Midbrain (tissue), 1 donor: ENCODE results near the gene RARRES2.
A peak's percentile ranks its signal among the peaks of the same experiment; 100 is the strongest.

Experiments used
- DNase-seq: peaks from one replicate; lab custom pipeline; 2025; lab: John Stamatoyannopoulos, UW

The RARRES2 gene

DNA sequence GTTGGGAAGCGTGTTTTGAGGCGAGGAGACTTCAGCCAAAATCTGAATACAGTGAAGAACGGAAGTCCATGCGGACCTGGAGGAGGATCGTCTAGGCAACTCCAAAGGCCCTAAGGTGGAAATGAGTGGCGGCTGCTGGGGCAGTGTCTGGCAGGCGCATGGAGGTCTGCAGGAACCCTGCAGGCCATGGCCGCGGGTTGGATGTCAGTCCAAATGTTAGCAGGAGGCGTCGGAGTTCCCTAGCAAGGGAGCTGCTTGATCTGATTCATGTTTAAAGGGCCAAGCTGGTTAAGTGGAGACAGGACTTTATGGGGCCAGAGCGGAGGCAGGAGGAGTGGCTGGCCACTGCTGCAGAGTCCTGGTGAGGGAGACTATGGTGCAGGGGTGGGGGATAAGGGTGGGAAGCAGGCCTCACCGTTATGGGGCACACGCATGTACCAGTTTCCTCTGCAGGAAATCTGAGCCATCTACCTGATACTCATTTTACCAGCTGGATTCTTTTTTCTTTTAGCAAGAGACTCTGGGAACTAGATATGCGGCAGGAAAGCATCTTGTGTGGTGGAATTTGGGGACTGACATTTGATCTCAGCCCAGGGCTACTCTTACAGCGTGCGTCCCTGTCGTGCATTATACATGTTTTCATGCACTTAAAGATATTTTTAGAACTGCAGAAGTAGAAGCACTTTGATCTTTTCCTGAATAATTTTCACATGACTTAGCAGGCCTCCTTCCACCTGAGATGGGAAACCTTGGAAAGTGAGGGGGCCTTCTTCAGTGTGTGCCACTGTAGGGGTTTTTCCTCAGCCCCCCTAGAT is 20.6 kb upstream of the RARRES2 start:
- DNase-seq: no peak

DNA sequence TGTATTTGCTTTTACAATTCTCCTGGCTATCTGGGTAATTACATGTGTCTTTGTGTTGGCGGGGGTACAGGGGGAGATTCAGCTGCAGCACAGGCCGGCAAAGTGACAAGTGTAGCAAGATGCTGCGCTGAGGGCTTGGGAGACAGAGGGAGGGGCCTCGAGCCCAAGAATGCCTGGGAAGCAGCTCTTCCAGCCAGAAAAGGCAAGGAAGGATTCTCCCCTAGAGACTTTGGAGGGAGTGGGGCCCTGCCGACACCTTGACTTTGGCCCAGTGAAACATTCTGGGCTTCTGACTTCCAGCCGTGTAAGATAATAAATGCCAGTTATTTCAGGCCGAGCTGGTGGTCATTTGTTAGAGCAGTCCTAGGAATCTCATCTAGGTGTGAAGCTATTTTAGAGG is 20.0 kb upstream of the RARRES2 start:
- DNase-seq: no peak

DNA sequence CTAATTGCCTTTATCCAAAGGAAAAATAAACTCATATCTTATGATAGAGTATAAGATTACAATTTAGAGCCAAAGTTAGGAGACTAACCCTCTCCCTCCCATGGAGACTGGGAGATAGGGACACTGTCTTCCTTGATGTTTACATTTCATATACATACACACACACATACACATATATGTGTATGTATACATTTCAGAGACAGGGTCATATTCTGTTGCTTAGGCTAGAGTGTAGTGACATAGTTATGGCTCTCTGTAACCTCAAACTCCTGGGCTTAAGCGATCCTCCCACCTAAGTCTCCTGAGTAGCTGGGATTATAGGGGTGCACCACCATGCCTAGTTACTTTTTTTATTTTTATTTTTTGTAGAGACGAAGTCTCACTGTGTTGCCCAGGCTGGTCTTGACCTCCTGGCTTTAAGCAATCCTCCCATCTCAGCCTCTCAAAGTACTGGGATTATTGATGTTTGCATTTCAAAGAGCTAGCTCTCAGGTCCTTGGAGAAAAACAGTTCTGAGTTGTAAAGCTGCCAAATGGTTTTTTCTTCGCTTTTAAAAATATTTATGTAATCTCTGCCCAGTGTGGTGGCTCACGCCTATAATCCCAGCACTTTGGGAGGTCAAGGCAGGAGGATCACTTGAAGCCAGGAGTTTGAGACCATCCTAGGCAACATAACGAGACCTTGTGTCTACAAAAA is 19.1 kb upstream of the RARRES2 start:
- DNase-seq: no peak

DNA sequence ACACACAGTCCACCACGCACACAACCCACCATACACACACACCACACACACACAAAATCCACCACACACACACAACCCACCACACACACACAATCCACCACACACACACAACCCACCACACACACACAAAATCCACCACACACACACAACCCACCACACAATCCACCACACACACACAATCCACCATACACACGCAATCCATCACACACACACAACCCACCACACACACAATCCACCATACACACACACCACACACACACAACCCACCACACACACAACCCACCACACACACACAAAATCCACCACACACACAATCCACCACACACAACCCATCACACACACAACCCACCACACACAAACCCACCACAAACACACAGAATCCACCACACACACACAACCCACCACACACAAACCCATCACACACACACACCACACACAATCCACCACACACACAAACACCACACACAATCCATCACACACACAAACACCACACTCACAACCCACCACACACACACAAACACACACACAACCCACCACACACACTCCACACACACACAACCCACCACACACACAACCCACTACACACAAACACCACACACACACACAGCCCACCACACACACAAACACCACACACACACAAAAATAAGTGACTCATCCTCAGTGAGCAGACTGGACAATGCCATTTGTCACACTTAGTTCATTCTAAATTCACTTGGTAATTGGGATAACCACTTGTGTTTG is 18.4 kb upstream of the RARRES2 start:
- DNase-seq: no peak

DNA sequence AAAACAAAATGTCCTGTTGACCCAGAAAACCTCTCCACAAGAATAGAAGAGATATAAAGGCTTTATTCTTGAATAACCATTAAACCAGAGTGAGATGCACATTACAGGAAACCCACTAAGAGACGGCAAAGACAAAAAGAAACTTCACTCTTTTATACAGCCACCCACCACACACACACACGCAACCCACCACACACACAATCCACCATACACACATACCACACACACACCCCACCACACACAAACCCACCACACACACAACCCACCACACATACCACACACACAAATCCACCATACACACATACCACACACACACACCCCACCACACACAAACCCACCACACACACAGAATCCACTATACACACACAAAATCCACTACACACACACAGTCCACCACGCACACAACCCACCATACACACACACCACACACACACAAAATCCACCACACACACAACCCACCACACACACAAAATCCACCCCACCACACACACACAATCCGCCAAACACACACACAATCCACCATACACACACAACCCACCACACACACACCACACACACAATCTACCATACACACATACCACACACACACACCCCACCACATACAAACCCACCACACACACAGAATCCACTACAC is 17.7 kb upstream of the RARRES2 start:
- DNase-seq: no peak

DNA sequence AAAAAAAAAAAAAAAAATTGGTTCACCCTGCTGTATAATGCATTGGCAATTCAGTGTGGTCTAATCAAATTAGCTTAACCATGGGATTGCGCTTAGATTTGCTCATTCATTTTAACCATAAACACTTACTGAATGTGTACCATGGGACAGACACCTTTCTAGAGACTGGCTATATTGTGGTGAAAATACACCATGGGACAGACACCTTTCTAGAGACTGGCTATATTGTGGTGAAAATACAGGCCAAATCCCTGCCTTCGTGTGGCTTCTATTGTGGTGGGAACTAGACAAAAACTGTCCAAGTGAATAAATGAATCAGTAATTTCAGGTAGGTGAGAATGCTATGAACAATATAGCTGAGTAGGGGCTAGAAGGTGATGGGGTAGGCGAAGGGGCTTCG is 17.0 kb upstream of the RARRES2 start:
- DNase-seq: no peak

DNA sequence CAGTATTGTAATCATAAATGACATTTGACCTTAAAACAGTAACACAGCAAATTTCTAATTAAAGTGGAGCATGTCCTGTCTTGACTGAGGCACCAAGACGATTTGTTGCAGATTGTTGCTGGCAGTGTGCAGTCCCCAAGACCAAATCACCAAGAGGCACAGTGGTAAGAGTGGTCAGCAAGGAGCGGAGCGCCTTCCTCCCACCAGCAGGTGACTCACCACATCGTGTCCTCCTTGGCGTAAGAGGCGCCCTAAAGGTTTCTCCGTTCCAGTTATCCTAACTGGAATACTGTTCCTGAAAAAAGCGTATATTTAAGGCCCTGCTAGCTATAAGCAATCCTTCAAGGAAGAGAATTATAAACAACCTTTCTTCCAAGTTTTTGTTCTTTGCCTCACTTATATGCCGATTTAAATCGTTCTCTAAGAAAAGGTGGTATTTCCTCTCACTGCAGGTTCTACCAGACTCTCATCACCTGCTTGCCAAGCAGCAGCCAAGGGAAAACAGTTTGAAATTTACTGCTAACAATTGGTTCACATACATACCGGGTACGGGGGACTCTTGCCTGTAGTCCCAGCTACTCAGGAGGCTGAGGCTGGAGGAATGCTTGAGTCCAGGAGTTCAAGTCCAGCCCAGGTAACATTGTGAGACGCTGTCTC is 16.5 kb upstream of the RARRES2 start:
- DNase-seq: no peak

DNA sequence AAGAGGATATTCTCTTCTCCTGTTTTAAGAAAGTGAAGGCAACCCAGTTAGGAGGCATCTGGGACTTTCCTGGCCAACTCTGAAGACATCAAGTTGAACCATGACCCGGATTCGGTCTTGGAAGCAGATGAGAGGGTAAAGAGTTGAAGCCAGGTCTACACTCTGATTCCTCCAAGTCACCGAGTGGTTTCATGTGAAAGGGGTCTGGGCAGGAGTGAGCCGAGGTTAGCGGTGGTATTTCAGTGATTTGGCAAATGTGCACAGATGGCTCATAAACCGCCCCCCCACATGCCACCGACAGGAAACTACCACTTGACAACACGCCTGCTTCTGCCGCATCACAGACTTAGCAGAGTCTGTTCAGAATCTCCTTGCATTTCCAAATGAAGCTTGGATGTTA is 15.8 kb upstream of the RARRES2 start:
- DNase-seq: no peak

DNA sequence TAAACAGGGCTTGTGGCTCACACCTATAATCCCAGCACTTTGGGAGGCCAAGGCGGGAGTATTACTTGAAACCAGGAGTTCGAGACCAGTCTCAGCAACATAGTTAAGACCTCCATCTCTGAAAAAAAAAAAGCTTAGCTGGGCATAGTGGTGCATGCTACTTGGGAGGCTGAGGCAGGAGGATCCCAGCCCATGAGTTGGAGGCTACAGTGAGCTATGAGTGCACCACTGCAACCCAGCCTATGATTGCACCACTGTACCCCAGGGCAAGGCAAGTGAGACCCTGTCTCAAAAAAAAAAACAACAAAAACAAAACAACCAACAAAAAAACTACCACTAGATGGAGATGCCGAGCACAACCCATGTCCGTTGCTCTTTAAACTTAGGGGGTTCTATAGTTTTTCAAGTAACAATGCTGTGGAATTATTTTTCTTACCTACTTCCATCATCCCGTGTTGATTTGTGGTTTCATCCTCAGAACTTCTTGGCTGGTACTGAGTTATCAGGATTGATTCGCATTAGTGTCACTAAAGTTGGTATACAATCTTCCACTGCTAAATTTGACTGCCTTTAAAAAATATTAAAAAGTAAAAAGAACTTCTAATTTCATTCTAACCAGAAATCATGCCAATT is 15.0 kb upstream of the RARRES2 start:
- DNase-seq: peak; percentile 16

DNA sequence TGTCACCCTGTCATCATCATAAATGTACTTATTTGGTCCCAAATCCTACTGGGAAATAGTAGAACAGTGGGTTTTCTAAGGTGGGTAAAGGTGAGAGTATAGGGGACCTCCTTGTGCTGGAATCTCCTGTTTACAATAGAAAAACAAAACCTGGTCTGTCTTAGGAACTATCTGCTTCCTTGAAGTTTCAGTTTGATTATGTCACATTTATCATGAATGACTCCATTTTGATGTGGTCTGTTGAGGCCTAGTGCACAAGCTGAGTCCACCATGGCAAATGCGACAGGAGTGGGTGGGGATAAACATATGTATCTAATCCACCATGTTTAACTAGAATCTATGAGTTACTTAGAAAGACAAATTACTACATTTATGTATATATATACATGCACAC is 14.2 kb upstream of the RARRES2 start:
- no peak for DNase-seq

DNA sequence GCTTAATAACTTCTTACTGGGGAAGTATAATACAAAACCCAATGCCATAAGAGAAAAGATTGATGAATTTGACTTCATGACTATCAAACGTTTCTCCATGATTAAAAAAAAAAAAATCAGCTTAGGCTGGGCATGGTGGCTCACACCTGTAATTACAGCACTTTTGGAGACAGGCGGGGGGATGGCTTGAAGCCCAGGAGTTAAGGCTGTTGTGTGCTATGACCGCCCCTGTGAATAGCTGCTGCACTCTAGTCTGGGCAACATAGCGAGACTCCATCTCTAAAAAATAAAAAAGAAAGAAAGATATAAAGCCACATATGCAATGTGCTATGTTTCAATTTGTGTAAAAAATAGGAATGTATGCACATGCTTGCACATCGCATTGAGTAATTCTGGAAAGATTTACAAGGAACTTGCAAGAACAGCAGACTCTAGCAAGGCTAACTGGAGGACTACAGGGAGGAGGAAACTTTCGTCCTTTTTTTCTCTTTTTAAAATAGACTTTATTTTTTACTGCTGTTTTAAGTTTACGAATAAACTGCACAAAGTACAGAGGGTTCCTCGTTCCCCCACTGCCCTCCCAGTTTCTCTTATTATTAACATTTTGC is 10.3 kb upstream of the RARRES2 start:
- DNase-seq: no peak

DNA sequence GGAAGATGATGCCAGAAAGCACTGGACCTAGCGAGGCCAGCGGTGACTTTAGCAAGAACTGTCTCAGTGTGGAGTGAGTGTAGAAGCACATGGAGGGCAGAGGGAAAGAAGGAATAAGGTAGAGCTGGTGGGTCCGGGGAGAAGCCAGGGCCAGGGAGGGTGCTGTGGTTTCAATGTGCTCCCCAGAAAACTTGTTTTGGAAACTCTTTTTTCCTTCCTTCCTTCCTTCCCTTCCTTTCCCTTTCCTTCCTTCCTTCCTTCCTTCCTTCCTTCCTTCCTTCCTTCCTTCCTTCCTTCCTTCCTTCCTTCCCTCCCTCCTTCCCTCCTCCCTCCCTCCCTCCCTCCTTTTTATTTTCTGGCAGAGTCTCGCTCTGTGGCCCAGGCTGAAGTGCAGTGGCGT is 5.5 kb upstream of the RARRES2 start:
- DNase-seq: no peak

DNA sequence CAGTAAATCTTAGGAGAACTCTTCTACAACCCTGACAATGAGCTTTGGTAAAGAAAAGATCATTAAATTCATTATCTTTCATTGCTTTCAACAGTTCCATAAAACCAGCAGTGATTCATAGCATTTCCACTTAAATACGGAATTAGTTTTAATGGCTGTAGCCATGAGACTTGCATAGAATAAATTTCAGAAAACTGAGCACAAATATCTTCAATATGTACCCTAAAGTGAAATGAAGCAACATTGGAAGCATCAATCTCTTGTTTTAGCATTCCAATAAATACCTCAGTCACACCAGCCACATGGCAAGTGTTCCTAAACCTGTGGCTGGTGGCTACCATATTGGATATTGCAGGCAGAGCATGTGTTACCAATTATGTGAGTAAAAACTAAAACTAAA is 3.6 kb upstream of the RARRES2 start:
- DNase-seq: no peak

DNA sequence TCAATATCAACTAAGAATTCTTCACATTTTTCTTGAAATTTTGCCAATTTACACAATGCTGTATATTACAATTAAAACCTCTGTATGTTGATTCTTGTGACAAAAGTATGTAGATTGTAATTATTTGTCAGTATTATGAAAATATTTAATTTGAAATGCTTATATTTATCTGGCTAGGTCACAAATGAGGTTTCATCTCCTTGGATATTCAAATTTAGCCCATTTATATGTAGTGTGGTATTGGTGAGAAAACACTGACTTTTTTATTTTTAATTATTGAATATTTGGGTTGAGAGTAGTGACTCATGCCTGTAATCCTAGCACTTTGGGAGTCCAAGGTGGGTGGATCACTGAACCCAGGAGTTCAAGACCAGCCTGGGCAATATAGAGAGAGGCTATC is 2.9 kb upstream of the RARRES2 start:
- DNase-seq: no peak

DNA sequence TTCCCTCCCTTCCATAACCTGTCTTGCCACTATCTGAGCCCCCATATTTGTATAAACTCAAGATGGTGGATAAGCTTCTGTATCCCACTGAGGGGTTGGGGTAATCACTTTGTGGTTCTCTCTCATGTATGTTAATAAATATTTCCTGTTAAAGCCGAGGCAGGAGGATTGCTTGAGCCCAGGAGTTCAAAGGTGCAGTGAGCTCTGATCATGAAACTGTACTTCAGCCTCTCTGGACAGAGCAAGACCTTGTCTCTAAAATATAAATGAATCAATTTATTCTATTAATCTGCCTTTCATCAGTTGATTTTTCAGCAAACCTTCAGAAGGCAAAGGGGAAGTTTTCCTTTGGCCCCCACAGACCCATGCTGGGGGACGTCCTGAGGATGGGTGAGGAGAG is 1.8 kb upstream of the RARRES2 start:
- no peak for DNase-seq

DNA sequence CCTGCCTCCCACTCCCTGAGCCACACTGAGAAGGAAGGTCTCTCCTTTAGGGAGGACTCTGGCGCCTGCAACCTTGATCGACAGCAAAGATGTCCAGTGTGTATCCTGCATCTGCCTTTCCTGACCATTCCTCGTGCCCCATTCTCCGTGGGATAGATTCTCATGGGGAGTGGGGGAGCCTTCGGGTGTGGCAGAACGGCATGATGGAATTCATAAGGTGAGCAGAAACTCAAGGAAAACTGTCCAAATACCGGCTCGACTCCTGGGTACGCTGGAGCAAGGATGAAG is 636 bp upstream of the RARRES2 start:
- no peak for DNase-seq

DNA sequence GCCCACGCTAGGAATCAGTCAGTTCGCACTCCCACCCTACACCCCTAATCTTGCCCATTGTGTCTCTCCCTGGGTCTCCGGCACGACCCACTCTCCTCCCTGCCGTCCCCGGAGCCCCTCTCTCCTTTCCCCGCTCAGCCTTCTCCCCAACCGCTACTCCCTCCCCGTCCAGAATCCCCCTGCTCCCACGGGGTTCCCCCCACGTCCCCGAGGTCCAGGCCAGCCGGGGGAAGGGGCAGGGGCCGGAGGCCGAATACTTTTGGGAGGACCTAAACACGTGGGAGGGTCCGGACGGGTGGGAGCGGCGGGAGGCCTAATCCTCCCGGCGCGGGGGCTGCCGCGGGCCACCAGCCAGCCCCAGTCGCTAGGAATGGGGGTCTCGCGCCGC is 560 bp downstream of the RARRES2 start:
- DNase-seq: no peak

DNA sequence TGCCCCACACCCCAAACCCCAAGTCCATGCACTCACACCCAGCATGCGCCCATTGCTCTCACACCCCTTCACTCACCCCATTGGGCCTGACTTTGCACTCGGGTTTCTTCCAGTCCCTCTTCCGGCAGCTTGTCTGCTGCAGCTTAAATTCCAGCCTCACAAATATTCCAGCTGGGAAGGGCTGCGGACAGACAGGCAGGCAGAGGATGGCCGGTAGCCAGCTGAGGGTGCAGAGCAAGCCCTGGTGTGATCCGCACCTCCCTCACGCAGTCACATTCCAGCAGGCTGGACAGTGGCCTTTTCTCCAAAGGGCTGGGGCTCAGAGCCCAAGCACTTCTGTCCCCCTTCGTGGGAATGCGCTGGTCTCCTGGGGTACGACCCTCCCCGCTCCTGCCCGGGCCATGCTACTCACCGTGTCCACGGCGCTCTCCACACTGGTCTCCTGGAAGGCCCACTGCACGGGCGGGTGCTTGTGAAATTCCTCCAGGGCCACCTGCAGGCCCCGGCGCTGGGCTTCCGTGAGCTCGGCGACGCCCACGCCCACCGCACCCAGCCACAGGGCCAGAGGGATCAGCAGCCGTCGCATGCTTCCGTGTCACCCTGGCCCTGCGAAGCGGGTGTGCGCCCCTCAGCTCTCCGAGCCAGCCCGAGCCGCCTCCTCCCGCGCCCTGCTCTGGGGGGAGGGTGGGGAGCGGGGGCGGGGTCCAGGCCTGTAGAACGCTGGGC is 1.2 kb downstream of the RARRES2 start:
- DNase-seq: no peak

DNA sequence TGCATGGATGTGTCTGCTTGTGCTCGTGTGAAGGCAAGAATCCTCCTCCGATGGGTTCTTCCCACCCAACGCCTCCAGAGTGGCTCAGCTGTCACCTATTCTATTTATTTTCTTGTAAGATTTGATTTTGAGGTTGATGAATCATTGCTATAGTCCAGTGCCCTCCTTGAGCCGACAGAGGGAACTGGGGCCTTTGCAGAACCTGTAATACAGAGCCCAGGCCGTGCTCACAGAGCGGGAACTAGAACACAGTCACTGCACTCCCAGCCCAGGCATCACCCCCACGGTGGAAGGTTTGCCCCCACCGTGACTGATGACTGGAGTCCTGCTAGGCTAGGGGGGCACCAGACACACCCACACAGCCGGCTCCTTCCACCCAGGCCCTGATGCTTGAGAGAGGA is 2.0 kb downstream of the RARRES2 start:
- DNase-seq: no peak

DNA sequence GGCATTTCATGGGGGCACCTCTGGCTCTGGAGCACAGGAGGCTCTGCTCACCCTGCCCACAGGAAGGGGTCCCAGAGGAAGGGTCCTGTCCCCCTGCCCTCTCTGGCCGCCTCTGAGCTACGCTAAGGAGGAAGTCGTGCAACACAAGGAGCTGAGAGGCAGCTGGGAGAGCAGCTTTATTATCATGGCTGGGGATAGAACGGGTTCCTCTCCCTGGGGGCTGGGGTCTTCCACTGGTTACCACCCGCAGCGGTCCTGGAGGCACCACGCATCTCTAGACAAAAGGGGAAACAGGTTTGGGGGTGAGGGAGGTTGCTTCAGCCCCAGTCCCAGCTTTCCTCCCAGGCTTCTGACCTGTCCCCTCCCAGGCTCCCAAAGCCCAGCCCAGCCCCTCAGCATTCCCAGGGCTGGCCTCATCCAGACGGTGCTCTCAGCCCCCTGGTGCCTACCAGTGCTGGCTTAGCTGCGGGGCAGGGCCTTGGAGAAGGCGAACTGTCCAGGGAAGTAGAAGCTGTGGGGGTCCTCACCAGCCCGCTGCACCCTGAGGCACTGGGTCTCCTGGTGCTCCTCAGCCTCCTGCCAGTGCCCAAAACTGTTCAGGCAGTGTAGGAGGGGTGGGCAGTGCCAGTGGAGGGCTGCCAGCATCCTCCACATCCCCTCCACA is 3.1 kb downstream of the RARRES2 start:
- DNase-seq: no peak
